Measurements from ENCODE around the gene NDUFAF5. TPM values are rescaled to one million over a fixed set of nuclear protein-coding genes. Genes with fewer than 3 reads are reported as not detected.

NDUFAF5 gene
- polyA plus RNA-seq, 3 donors, result 8.1 to 16.0 (median 15.7) TPM

- H3K27ac ChIP-seq (ENCODE audit: low read depth, low read length), result no peak overlapping the region
- 44 to 63% (median 51%) methylated on average over 3 of the region's 3 CpGs for WGBS, 3 donors
Observed at GRCh38 chr20:13857304-13857703, 72.5 kb downstream of the NDUFAF5 start.

- no peak overlapping the region for H3K27ac ChIP-seq (ENCODE audit: low read depth, low read length)
- 86 to 91% (median 90%) methylated on average over 7 of the region's 7 CpGs for whole genome bisulfite sequencing, 3 donors
Observed at GRCh38 chr20:13857961-13858360, 73.1 kb downstream of the NDUFAF5 start.

DNA sequence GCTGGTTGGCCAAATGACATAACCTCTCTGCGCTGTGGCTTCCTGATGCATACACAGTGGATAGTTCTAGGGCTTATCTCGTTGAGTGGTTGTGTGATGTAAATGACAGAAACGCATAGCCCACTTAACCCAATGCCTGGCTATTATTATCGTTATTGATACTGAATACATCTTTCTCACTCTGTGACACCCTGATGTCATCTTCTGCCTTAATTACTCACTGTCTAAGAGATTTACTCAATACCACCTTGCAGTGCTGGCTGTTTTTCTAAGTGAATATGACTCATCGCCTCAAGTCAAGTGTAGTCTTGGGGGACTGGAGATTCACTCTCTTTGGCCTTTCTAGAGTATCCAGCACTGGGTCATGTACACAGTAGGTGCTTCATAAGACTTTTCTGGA lies 73.6 kb downstream of the NDUFAF5 start:
- 90 to 93% (median 91%) methylated on average over 5 of the region's 5 CpGs for WGBS, 3 donors
- H3K27ac ChIP-seq (ENCODE audit: low read depth, low read length), result no peak overlapping the region

- H3K27ac ChIP-seq (ENCODE audit: low read depth, low read length), result no peak overlapping the region
Observed at GRCh38 chr20:13858871-13859270, 74.0 kb downstream of the NDUFAF5 start.

DNA sequence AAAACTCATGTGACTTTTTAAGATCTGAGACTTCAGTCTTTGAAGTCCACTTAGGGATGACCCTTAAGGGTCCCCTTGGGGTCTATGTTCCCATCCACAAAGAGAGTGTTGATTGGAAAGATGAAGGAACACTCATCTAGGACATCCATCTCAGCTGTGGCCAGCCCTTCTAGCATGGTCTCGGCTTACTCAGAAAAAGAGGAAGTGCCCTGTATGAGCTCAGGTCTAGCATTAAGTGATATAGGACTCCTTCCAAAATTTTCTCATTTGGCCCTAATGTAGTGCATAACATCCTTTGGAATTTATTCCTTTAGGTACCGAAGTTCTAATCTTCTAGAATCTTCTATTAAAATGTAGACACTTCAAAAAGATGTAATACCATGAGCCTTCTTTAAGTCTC lies 77.4 kb downstream of the NDUFAF5 start:
- WGBS, 3 donors, result 61 to 91% (median 71%) methylated on average over 2 of the region's 2 CpGs
- H3K27ac ChIP-seq (ENCODE audit: low read depth, low read length), result no peak overlapping the region

- H3K27ac ChIP-seq (ENCODE audit: low read depth, low read length), result no peak overlapping the region
- 70 to 76% (median 73%) methylated on average over 1 of the region's 1 CpG for WGBS, 3 donors
Observed at GRCh38 chr20:13863244-13863643, 78.4 kb downstream of the NDUFAF5 start.

DNA sequence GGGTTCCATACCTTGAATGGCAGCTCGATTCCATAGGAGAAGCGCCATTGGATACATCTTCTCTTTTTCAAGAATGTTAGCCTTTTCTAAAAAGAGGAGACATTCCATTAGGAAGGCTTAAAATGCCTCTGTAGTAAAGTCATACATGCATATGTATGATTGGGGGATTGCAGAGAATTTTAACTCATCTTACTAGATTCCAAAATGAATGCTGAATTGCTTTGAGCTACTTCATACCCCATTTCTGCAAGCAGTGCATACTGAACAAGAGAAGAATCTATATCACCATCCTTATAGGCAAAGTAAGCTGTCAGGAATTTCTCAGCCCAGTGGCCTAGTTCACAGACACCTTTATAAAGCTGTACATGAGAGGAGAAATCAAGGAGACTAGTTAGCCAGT lies 80.3 kb downstream of the NDUFAF5 start:
- 77 to 90% (median 88%) methylated on average over 2 of the region's 2 CpGs for WGBS, 3 donors
- H3K27ac ChIP-seq (ENCODE audit: low read depth, low read length), result no peak overlapping the region

- 29 to 37% (median 35%) methylated on average over 5 of the region's 5 CpGs for WGBS, 3 donors
- H3K27ac ChIP-seq (ENCODE audit: low read depth, low read length), result no peak overlapping the region
Observed at GRCh38 chr20:13865791-13866351, 81.0 kb downstream of the NDUFAF5 start.

- H3K27ac ChIP-seq (ENCODE audit: low read depth, low read length), result no peak overlapping the region
- 26 to 78% (median 38%) methylated on average over 4 of the region's 4 CpGs for WGBS, 3 donors
Observed at GRCh38 chr20:13868331-13868730, 83.5 kb downstream of the NDUFAF5 start.

- no peak overlapping the region for H3K27ac ChIP-seq (ENCODE audit: low read depth, low read length)
- WGBS, 3 donors, result 65 to 73% (median 69%) methylated on average over 4 of the region's 4 CpGs
Observed at GRCh38 chr20:13870170-13870748, 85.4 kb downstream of the NDUFAF5 start.

Other genes with a start within 250 kb of the NDUFAF5 start
- gene TASP1, start 146.1 kb upstream of the NDUFAF5 start, polyA plus RNA-seq, result 1 to 10 TPM; 4.4 to 6.4 (median 4.6) TPM
- gene ESF1, start 109 bp upstream of the NDUFAF5 start, polyA plus RNA-seq, result 10 to 100 TPM in 1 of 3 donors, 1 to 10 TPM in 2; 3.5 to 13.2 (median 7.7) TPM
- under 1 TPM in 2 of 3 donors, not detected in 1; 0.89 to 0.90 TPM for gene SEL1L2, start 205.6 kb downstream of the NDUFAF5 start, polyA plus RNA-seq
- gene MACROD2, start 210.5 kb downstream of the NDUFAF5 start, polyA plus RNA-seq, result under 1 TPM; 0.11 to 0.98 (median 0.56) TPM

Measured in adipose tissue (tissue), 3 donors.